GM21526 (cell line): ENCODE data around the gene GPBP1.
"Not testable (repeated sequence)": the region's sequence is repeated elsewhere in the genome, so short reads cannot be mapped to it uniquely, and the experiment has no call there.

Experiments
- ATAC-seq: cut with Tn5 transposase; IDR thresholded peaks from one replicate; pipeline ENCODE4 v1.9.1; 2021; ENCODE audit warnings: moderate library complexity; ENCODE audit not compliant: unreplicated experiment, low FRiP score

The GPBP1 gene

DNA sequence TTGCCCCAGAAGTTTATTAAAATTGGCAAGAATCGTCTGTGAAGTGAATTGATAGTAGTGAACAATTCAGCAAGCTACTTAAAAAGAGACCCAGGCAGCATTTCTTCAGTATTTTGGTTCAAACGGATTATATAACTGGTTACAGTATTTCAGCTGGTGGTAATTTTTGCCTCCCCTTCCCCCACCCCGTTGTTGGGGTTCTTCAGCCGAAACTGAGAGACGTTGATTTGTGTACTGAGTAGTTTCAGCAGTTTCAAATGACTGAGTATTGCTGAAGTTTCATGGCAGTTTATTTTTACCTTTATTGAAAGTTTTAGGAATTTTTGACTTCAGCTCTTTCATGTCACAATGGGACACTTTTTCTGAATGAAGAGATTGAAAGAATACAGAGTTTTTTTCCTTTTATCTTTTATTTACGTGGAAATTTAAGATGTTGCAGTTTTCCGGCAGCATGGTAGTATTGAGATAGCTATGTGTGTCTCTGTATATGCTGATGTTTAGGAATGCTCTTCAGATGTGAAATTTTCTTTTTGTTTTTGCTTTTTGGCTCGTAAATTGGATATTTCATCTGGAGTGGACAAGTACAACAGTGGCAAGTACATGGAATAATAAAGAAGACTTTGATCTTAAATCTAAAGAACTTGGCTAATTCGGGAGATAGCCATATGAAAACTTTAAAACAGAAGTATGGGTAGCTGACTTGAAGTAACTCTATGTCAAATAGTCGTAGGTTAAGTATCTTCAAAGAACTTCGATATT is 1.9 kb downstream of the GPBP1 start:
- no peak for ATAC-seq

DNA sequence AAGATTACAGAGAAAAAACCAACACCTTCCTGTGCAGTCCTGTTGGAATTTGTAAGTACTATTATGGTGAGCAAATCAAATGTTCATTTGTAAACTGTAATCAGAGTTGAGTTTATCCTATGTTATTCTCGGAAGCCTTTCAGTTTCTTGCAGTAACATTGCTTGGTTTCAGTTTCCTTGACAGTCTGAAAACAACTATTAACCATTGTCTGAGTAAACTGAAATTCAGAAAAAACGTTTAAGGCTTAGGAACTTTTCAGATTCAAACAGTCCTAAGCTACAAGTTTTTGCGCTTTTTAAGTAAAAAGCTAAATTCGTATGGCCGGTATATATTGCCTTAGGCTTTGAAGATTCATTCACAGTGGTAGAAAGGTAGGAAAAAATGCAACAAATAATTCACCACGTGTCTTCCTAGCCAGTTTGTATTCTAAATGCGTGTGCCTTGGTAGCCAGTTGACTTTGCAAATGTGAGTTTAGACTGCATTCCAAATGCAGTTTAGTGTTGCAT is 2.5 kb downstream of the GPBP1 start:
- no peak for ATAC-seq

DNA sequence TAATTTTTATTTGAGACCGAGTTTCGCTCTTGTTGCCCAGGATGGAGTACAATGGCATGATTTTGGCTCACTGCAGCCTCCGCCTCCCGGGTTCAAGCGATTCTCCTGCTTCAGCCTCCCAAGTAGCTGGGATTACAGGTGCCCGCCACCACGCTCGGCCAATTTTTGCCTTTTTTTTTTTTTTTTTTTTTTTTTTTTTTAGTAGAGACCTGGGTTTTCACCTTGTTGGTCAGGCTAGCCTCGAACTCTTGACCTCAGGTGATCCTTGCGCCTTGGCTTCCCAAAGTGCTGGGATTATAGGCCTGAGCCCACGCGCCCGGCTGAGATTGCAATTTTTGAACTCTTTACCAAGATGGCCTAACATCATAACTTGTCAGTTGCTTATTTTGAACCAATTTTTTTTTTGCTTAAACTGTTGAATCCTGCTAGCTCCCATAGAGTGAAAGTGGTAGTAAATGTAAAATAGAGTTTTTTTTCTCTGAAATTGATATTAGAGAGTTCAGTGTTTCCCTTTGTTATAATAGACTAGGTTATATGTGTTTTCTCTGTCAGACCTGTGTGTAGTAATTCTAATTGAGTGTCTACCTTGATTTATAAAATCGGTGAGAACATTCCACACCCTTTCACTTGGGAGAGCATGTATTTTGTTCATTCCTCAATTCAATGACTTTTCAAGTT is 3.8 kb downstream of the GPBP1 start:
- ATAC-seq: no peak

DNA sequence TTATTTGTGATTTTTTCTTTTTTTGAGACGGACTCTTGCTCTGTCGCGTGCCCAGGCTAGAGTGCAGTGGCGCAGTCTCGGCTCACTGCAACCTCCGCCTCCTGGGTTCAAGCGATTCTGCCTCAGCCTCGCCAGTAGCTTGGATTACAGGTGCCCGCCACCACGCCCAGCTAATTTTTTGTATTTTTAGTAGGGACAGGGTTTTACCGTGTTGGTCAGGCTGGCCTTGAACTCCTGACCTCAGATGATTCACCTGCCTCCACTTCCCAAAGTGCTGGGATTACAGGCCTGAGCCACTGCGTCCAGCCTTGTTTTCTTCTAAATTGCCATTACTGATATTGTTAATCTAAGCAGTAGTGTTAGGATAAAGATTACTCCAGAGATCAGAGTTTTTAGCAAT is 4.4 kb downstream of the GPBP1 start:
- not testable (repeated sequence) for ATAC-seq

DNA sequence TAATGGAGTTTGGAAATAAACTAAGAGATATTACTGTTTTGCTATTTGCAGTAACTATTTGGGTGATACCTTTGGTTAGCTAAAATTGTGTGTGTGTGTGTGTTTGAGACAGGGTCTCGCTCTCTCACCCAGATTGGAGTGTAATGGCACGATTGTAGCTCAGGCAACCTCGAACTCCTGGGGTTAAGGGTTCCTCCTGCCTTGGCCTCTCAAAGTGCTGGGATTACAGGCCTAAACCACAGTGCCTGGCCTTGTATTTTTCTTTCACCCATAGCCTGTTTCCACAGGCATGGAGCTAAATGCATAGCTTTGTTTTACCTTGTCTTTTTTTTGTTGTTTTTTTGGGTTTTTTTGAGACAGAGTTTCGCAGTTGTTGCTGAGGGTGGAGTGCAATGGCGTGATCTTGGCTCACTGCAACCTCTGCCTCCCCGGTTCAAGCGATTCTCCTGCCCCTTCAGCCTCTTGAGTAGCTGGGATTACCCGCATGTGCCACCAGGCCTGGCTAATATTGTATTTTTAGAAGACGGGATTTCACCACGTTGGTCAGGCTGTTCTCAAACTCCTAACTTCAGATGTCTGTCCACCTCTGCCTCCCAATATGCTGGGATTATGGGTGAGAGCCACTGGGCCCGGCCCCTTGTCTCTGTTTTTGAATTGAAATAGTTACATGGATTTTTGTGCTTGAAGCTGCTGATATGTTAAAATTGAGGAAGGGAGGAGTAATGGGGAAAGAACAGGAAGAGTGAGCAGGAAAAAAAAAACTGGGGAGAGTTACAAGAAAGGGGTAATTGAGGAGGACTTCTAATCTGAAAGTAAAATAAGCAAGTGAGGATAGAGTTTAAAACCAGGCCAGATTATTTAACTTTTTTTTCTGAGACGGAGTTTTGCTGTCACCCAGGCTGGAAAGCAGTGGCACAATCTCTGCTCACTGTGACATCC is 5.7 kb downstream of the GPBP1 start:
- no peak for ATAC-seq

DNA sequence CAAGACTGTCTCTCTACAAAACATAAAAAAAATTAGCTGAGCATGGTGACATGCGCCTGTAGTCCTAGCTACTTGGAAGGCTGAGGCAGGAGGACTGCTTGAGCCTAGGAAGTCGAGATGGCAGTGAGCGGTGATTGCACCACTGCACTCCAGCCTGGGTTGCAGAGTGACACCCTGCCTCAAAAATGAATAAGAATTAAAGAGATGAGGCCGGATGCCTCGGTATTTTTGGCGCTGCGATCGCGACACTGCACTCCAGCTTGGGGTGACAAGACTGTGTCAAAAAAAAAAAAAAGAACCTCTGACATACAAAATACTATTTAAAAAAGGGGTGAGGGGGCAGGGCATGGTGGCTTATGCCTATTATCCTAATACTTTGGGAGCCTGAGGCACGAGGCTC is 7.3 kb downstream of the GPBP1 start:
- ATAC-seq: no peak

DNA sequence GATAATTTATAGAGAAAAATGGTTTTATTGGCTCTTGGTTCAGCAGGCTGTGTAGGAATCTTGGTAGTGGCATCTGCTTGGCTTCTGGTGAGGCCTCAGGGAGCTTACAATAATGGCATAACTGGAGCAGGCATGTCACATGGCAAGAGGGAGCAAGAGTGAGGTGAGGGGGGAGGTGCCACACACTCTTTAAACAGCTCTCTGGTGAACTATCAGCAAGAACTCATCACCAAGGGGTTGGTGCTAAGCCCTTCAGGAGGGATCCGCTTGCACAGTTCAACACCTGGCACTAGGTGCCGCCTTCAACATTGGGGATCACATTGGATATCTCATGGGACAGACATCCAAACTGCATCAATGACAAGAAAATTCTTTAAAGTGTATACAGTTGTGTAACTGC is 10.5 kb downstream of the GPBP1 start:
- no peak for ATAC-seq

DNA sequence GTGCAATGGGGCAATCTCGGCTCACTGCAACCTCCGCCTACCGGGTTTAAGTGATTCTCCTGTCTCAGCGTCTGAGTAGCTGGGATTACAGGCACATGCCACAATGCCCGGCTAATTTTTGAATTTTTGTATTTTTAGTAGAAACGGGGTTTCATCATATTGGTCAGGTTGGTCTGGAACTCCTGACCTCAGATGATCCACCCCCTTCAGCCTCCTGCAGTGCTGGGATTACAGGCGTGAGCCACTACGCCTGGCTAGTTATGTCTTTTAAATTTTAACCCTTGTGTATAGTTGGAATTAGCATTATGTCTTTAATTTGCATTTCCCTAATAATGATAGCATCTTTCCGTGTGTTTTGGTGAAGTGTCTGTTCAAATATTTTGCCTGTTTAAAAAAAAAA is 11.5 kb downstream of the GPBP1 start:
- ATAC-seq: no peak

DNA sequence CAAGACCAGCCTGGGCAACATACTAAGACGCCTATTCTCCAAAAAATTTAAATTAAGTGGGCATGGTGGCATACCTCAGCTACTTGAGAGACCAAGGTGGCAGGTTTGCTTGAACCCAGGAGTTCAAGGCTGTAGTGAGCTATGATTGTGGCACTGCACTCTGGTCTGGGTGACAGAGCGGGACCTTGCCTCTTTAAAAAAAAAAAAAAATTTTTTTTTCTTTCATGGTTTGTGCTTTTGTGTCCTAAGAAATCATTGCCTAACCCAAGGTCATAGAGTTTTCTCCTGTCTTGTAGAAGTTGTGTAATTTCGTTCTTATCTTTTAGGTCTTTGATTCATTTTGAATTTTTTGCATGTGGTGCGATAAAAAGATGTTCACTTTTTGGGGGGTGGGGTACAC is 12.3 kb downstream of the GPBP1 start:
- ATAC-seq: no peak

DNA sequence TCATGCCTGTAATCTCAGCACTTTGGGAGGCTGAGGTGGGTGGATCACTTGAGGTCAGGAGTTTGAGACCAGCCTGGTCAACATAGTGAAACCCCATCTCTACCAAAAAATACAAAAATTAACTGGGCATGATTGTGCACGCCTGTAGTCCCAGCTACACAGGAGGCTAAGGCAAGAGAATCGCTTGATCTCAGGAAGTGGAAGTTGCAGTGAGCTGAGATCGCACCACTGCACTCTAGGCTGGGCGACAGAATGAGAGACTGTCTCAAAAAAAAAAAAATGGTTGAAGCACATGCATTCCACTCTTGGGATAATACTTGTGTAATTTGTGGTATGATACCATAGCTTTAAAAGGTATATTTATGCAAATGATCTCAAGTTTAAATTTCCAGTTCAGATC is 14.1 kb downstream of the GPBP1 start:
- ATAC-seq: not testable (repeated sequence)

DNA sequence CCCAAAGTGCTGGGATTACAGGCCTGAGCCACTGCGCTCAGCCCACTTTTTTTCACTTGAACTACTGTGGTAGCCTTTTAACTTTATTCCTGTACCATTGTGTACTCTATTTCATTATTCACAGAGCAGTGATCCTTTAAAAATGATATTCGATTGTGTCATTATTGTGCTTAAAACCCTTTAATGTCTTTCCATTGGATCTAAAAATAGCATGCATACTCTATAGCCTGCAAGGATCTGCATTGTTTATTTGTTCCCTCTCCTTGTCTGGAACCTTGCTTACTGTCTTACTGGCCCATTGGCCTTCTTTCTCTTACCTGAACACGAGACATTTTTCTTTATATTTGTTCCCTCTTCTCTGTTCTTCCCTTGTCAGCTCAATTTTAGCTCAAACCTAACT is 15.7 kb downstream of the GPBP1 start:
- no peak for ATAC-seq

DNA sequence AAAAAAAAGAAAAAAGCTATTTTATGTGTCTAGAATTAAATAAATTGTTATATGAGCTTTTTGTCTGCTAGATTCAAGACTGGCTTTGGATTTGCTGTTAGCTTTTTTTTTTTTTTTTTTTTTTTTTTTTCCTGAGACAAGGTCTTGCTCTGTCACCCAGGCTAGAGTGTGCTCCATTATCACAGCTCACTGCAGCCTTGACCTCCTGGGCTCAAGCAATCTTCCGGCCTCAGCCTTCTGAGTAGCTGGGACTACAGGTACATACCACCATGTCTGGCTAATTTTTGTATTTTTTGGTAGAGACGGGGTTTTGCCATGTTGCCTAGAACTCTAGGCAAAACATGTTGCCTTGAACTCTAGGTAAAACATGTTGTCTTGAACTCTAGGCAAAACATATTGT is 16.7 kb downstream of the GPBP1 start:
- no peak for ATAC-seq

DNA sequence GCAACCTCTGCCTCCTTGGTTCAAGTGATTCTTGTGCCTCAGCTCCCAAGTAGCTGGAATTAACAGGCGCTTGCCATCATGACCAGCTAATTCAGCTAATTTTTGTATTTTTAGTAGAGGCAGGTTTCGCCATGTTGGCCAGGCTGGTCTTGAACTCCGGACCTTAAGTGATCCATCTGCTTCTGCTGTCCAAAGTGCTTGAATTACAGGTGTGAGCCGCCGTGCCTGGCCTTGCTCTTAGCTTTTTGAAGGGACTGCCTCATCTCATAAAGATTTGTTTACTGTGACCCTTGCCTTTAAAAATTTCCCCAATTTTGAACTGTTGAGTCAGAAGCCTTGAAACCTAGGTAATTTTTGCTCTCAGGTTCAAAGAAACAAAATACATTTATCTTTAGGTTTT is 17.3 kb downstream of the GPBP1 start:
- no peak for ATAC-seq

DNA sequence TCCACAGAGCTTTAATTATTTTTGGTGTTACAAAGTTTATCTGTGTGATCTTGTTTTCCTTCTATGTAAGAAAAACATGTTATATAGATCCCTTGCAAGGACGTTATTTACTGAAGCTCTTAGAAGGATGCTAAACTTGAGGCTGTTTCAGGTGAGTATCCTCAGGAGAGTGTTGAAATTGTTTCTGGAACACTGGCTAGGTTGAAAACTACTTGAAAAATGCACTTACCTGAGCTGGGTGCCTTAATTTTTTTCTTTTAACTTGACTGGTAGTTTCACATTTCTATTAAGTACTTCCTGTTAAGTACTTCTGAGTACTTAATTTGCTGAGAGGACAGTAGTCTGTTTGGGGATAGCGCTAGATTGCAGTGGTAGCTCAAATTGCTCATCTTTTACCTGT is 18.1 kb downstream of the GPBP1 start:
- ATAC-seq: no peak

DNA sequence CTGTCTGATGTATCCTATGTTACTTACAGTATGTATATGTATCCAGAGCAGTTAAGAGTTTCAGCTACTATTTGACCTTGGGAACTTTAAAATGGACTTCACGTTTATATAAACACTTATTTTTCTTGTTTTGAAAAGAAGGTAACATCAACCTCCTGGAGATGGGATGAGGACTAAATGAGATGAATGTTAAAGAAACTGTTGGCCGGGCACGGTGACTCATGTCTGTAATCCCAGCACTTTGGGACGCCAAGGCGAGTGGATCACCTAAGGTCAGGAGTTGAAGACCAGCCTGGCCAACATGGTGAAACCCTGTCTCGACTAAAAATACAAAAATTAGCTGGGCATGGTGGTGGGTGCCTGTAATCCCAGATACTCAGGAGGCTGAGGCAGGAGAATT is 19.0 kb downstream of the GPBP1 start:
- ATAC-seq: not testable (repeated sequence)

DNA sequence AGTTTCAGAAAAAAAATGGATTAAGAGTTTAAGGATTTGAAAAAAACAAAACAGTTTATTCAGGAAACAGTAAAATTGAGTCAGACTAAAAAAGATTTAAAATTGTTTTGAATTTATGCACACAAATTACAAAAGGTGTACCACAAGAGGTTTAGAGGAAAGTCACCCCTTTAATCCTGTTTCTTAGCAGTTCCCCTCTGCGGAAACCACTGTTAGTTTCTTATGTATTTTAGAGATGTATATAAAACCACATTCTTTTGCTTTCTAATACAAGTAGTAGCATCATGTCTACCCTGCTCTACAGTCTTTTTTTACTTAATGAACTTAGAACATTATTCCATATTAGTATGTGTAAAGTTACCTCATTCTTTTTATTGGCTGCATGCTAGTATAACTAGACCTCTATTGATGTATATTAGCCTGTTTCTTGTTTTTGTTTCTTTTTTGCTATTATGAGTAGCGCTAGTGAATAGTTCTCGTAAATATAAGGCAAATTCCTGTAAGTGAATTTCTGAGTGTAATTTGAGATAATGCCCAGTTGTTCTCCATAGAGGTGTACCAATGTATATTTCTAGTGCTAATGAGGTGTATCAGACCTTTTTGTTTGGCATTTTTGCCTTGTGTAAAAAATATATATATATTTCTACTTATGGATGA is 20.0 kb downstream of the GPBP1 start:
- no peak for ATAC-seq

DNA sequence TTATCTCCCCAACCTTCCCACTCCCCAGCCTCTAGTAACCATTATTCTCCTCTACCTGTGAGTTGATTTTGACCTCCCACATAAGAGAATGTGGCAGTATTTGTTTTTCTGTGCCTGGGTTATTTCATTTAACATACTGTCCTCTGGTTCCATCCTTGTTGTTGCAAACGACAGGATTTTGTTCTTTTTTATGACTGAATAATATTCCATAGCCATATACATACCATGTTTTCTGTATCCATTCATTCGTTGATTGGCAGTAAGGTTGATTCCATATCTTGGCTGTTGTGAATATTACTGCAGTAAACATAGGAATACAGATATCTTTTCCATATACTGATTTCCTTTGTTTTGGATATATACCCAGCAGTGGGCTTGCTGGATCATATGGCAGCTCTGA is 20.8 kb downstream of the GPBP1 start:
- no peak for ATAC-seq

DNA sequence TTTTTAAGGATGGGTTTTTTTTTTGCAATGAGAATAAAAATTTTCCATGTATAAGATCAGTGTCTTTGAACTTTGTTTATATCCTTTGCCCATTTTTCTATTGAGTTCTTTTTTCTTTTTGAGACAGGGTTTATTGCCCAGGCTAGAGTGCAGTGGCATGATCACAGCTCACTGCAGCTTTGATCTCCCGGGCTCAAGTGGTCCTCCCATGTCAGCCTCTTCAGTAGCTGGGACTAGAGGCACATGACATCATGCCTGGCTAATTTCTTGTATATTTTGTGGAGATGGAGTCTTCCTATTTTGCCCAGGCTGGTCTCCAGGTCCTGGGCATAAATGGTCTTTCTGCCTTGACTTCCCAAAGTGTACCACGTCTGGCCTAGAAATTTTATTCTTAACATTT is 21.2 kb downstream of the GPBP1 start:
- ATAC-seq: no peak

DNA sequence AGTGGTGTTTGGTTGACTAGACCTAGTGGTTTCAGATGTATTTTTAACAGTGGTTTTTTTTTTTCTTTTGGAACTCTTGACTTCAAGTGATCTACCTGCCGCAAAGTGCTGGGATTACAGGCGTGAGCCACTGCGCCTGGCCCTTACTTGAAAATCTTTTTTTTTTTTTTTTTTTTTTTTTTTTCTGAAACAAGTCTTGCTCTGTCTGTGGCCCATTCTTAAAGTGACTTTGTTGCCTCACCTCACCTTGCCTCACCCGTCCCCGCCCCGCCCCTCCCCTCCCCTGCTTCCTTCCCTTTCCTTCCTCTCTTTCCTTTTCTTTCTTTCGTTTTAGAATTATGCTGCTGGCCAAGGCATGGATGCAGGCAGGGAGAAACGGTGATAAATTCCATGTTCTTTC is 26.0 kb downstream of the GPBP1 start:
- no peak for ATAC-seq

DNA sequence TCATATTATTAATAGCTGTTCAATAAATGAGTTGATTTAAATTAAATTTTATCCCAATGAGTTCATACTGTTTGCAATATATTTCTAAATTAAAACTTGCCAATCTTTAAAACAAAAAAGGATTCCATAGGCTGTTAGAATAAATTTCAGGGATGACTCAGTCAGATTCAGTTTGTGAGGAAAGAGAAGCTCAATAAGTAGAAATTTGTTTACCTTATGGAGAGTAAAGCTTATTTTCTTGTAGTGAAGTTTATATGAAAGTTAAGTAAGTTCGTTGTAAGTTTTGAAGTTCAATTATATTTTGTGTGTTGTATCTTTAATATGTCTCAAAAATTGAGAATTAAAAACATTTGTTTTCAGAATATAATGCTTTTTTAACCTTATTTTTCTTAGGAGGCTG is 29.0 kb downstream of the GPBP1 start:
- no peak for ATAC-seq
